Tibial artery (tissue), 4 donors: ENCODE data around the gene CRAMP1.

Source experiments
- DNase-seq, 2 donors: peaks; one replicate each; pipeline ENCODE4 v3.0.0-alpha.2; 2019
- H3K27ac ChIP-seq, 2 donors: fragments of 200-600 bp; sonication (generic) in 1 of 2; 1 replicate in 1 of 2; 2 replicates in 1 of 2; pipeline ENCODE4 v1.5.1; 2018 to 2019; ENCODE audit warnings: mild to moderate bottlenecking in 1 of 2
- H3K27me3 ChIP-seq, 2 donors: fragments of 200-600 bp; sonication (generic) in 1 of 2; one replicate each; pipeline versions ENCODE4 v1.5.1 to v1.6.0; 2016 to 2019
- H3K36me3 ChIP-seq, 3 donors: fragments of 200-600 bp; sonication (generic) in 2 of 3; one replicate each; pipeline ENCODE4 v1.5.1; 2016 to 2019; ENCODE audit warnings: mild to moderate bottlenecking in 2 of 3
- H3K4me1 ChIP-seq, 4 donors: fragments of 200-600 bp; sonication (generic) in 2 of 4; 1 replicate in 3 of 4; 2 replicates in 1 of 4; pipeline ENCODE4 v1.5.1; 2016 to 2019
- H3K4me3 ChIP-seq, 2 donors: fragments of 200-600 bp; sonication (generic) in 1 of 2; 1 replicate in 1 of 2; 2 replicates in 1 of 2; pipeline ENCODE4 v1.5.1; 2018 to 2019; ENCODE audit warnings: mild to moderate bottlenecking in 2 of 2
- H3K9me3 ChIP-seq, 3 donors: fragments of 200-600 bp; sonication (generic) in 1 of 3; one replicate each; pipeline ENCODE4 v1.5.1; 2016 to 2019
- CTCF ChIP-seq, 2 experiments: fragments of 200-600 bp in 1 of 2; fragments of 450-650 bp in 1 of 2; IDR thresholded peaks; one replicate each; pipeline ENCODE4 v1.5.1; 2017 to 2019; ENCODE audit warnings: antibody characterized with exemption in 2 of 2, mild to moderate bottlenecking in 1 of 2, moderate library complexity in 1 of 2
- intact Hi-C: fragments of 100-400 bp; cut with DNase I; formaldehyde crosslinking; loops from one replicate; pipeline ENCODE4 v1.15.0; 2023; ENCODE audit warnings: low total_unique reads

Gene CRAMP1

DNA sequence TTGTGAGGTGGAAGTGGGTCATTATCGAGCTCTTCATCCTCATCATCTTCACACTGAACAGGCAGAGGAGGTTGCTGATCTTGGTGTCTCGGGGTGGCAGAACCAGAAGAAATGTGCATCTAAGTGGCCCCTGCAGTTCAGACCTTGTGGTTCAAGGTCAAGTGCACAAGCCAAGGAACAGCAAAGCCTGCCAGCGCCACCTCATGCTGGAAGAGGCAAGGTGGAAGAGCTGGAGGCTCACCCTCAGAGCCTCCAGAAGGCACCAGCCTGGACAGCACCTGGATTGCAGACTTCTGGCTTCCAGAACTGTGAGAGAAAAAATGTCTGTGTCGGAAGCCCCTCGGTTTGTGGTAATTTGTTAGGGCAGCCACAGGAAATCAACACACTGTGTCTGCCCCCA lies 32.9 kb upstream of the CRAMP1 start:
- peaks cover 40 to 78% (median 45%) of the 10 kb centered on the region in 3 donors for H3K36me3 ChIP-seq
- TF ChIP-seq CTCF (IDR thresholded peaks at IDR 0.05) = no peak
- no peaks in the 10 kb centered on the region for H3K4me1 ChIP-seq
- no peak overlapping the region for H3K27ac ChIP-seq
- intact Hi-C loops = no loop called here
- H3K4me3 ChIP-seq = no peak overlapping the region
- no peak for DNase-seq
- H3K27me3 ChIP-seq = no peaks in the 10 kb centered on the region
- H3K9me3 ChIP-seq = no peaks in the 10 kb centered on the region

DNA sequence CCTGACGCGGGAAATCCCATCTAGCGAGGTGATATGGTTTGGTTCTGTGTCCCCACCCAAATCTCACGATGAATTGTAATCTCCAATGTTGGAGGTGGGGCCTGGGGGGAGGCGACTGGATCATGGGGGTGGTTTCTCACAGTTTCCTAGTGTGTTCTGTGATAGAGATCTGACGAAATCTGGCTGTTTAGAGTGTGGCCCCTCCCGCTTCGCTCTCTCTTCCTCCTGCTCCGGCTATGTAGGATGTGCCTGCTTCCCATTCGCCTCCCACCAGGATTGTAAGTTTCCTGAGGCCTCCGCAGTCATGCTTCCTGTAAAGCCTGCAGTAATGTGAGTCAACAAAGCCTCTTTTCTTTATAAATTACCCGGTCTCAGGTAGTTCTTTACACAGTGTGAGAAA lies 31.9 kb upstream of the CRAMP1 start:
- Histone ChIP-seq H3K27ac (no peak overlapping the region), H3K9me3 (no peaks in the 10 kb centered on the region), H3K27me3 (no peaks in the 10 kb centered on the region), H3K36me3 (peaks cover 41 to 87% (median 52%) of the 10 kb centered on the region in 3 donors), H3K4me1 (no peaks in the 10 kb centered on the region), H3K4me3 (no peak overlapping the region)
- no peak for TF ChIP-seq CTCF (IDR thresholded peaks at IDR 0.05)
- no peak for DNase-seq
- intact Hi-C loops = no loop called here

DNA sequence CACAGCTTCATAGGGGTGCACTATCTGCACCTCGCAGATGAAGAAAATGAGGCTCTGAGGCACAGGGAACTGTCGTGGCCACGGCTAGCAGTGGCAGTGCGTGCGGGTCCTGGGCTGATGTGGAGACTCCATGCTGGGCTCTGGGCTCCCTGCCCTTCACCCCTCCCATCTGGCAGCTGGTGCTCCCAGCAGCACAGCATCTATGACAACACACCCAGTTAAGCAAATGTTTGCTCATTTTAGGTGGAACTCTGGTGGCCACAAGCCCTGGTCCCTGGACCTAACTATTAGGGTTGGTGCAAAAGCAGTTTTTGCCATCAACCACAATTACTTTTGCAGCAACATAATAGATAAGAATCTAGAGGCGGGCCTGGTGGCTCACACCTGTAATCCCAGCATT lies 31.2 kb upstream of the CRAMP1 start:
- DNase-seq = no peak
- Histone ChIP-seq H3K27me3 (no peaks in the 10 kb centered on the region), H3K4me1 (no peaks in the 10 kb centered on the region), H3K36me3 (peaks cover 41 to 86% (median 54%) of the 10 kb centered on the region in 3 donors), H3K4me3 (no peak overlapping the region), H3K9me3 (no peaks in the 10 kb centered on the region), H3K27ac (no peak overlapping the region)
- intact Hi-C loops = no loop called here
- TF ChIP-seq CTCF (IDR thresholded peaks at IDR 0.05) = no peak

GRCh38 chr16:1581804-1582203 lies 30.4 kb upstream of the CRAMP1 start:
- no peak overlapping the region for H3K27ac ChIP-seq
- no peak for TF ChIP-seq CTCF (IDR thresholded peaks at IDR 0.05)
- H3K4me3 ChIP-seq = no peak overlapping the region
- intact Hi-C loops = no loop called here
- H3K9me3 ChIP-seq = no peaks in the 10 kb centered on the region
- H3K27me3 ChIP-seq = no peaks in the 10 kb centered on the region
- DNase-seq = no peak
- H3K36me3 ChIP-seq = peaks cover 41 to 90% (median 60%) of the 10 kb centered on the region in 3 donors
- no peaks in the 10 kb centered on the region for H3K4me1 ChIP-seq

GRCh38 chr16:1583180-1583579 lies 29.0 kb upstream of the CRAMP1 start:
- TF ChIP-seq CTCF (IDR thresholded peaks at IDR 0.05) = no peak

DNA sequence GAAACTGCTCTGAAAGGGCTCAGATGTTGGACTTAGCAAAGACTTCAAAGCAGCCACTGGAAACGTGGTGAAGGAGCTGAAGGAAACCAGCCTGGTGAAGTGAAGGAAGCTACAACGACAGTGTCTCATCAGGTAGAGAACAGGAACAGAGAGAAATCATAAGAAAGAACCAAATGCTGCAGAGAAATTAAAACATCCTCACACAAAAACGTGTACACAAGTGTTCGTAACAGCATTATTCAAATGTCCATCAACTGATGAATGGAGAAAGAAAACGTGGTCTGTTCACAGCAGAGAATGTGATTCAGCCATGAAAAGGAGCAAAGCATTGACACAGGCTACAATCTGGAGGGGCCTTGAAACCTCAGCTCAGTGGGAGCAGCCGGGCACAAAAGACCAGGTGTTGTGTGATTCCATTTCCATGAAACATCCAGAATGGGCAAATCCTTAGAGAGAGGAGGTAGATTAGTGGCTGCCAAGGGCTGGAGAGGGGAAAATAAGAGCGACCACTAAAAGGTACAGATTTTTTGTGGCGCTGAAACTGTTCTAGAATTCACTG lies 27.2 kb upstream of the CRAMP1 start:
- intact Hi-C loops = no loop called here
- Histone ChIP-seq H3K27me3 (no peaks in the 10 kb centered on the region), H3K36me3 (peaks cover 23 to 90% (median 64%) of the 10 kb centered on the region in 3 donors), H3K4me3 (no peak overlapping the region), H3K9me3 (no peaks in the 10 kb centered on the region), H3K4me1 (no peaks in the 10 kb centered on the region), H3K27ac (no peak overlapping the region)
- TF ChIP-seq CTCF (IDR thresholded peaks at IDR 0.05) = no peak
- DNase-seq = no peak

More at GRCh38 chr16:1583180-1583579, 29.0 kb upstream of the CRAMP1 start:
- H3K4me1 ChIP-seq = no peaks in the 10 kb centered on the region
- intact Hi-C loops = no loop called here
- DNase-seq = no peak
- H3K27me3 ChIP-seq = no peaks in the 10 kb centered on the region
- peaks cover 41 to 92% (median 59%) of the 10 kb centered on the region in 3 donors for H3K36me3 ChIP-seq
- H3K9me3 ChIP-seq = no peaks in the 10 kb centered on the region
- no peak overlapping the region for H3K4me3 ChIP-seq
- H3K27ac ChIP-seq = no peak overlapping the region
